ENCODE data around the gene SPTAN1.
"Not testable (repeated sequence)": the region's sequence is repeated elsewhere in the genome, so short reads cannot be mapped to it uniquely, and the experiment has no call there.

SPTAN1 gene

GRCh38 chr9:128633601-128634000, 81.2 kb downstream of the SPTAN1 start:
- no peak for DNase-seq (ENCODE audit: low read depth)

- DNase-seq (ENCODE audit: low read depth): no peak
These were observed 81.7 kb downstream of the SPTAN1 start for GRCh38 chr9:128634111-128634510.

- no peak for DNase-seq (ENCODE audit: low read depth)
These were observed 82.4 kb downstream of the SPTAN1 start for GRCh38 chr9:128634651-128635262.

GRCh38 chr9:128635266-128636023, 83.1 kb downstream of the SPTAN1 start:
- DNase-seq (ENCODE audit: low read depth): no peak

GRCh38 chr9:128636024-128636390, 83.6 kb downstream of the SPTAN1 start:
- DNase-seq (ENCODE audit: low read depth): no peak

- DNase-seq (ENCODE audit: low read depth): no peak
These were observed 84.5 kb downstream of the SPTAN1 start for GRCh38 chr9:128636556-128637530.

- no peak for DNase-seq (ENCODE audit: low read depth)
These were observed 85.3 kb downstream of the SPTAN1 start for GRCh38 chr9:128637656-128638055.

GRCh38 chr9:128638580-128638979, 86.2 kb downstream of the SPTAN1 start:
- DNase-seq (ENCODE audit: low read depth): no peak

GRCh38 chr9:128640603-128641002, 88.2 kb downstream of the SPTAN1 start:
- no peak for DNase-seq (ENCODE audit: low read depth)

- no peak for DNase-seq (ENCODE audit: low read depth)
These were observed 90.4 kb downstream of the SPTAN1 start for GRCh38 chr9:128642675-128643245.

- no peak for DNase-seq (ENCODE audit: low read depth)
These were observed 91.3 kb downstream of the SPTAN1 start for GRCh38 chr9:128643519-128644300.

- DNase-seq (ENCODE audit: low read depth): peak; percentile 46
These were observed 95.8 kb downstream of the SPTAN1 start for GRCh38 chr9:128648206-128648605.

- DNase-seq (ENCODE audit: low read depth): no peak
These were observed 99.4 kb downstream of the SPTAN1 start for GRCh38 chr9:128651798-128652197.

GRCh38 chr9:128653908-128654307, 101.5 kb downstream of the SPTAN1 start:
- DNase-seq (ENCODE audit: low read depth): no peak

- DNase-seq (ENCODE audit: low read depth): no peak
These were observed 102.1 kb downstream of the SPTAN1 start for GRCh38 chr9:128654481-128654880.

GRCh38 chr9:128656416-128657343, 104.3 kb downstream of the SPTAN1 start, which contains the start of gene DYNC2I2:
DYNC2I2 (minus strand) TSS chr9:128656847; CDS start chr9:128656726, 121 bp downstream.
- DNase-seq (ENCODE audit: low read depth): peak; percentile 95

GRCh38 chr9:128657344-128657704, 104.9 kb downstream of the SPTAN1 start:
- no peak for DNase-seq (ENCODE audit: low read depth)

GRCh38 chr9:128657796-128658195, 105.4 kb downstream of the SPTAN1 start:
- no peak for DNase-seq (ENCODE audit: low read depth)

GRCh38 chr9:128666481-128666941, 114.1 kb downstream of the SPTAN1 start:
- not testable (repeated sequence) for DNase-seq (ENCODE audit: low read depth)

- no peak for DNase-seq (ENCODE audit: low read depth)
These were observed 117.4 kb downstream of the SPTAN1 start for GRCh38 chr9:128669786-128670185.

Data from activated T-helper 9 cell treated with anti-CD3 and anti-CD28 coated beads, Interleukin-2, amount 50 U/mL, for 16 hours (primary cell).